Measurements from ENCODE around the gene BGLAP. TPM values are rescaled to one million over a fixed set of nuclear protein-coding genes. Genes with fewer than 3 reads are reported as not detected.

BGLAP gene
- total RNA-seq, 1 donor from 2014 or later, result 5.8 TPM

DNA sequence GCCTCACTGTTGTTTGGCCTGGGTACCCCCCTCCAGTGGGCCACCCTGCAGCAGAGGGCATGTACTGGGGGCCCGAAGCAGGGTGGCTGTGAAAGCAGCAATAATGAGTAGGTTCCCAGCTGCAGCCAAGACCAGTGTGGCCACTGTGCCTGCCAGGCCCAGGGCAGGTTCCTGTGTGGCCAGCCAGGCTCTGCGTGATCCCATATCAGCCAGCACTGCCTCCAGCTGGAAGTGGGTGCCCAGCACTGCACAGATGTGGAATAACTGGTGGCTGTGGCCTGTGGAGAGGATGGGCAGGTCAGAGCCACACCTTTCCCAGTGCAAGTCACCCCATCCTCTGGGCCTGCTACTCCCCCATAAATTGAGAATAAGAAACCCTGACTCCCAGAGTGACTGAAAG, 2.1 kb downstream of the BGLAP start:
- H3K27me3 Mint-ChIP-seq, result no peaks in the 10 kb centered on the region
- no peaks in the 10 kb centered on the region for H3K9me3 Mint-ChIP-seq (ENCODE audit: low read depth)
- H3K4me1 Mint-ChIP-seq (ENCODE audit: low read depth), result peaks cover 4% of the 10 kb centered on the region
- no peak for DNase-seq (ENCODE audit: low spot score, unreplicated experiment)
- no peak for TF ChIP-seq CTCF (IDR thresholded peaks at IDR 0.05; ENCODE audit: unreplicated experiment)
- no peak overlapping the region for H3K4me3 Mint-ChIP-seq (ENCODE audit: low read depth)
- no peak overlapping the region for H3K27ac Mint-ChIP-seq
- peaks cover 6% of the 10 kb centered on the region for H3K36me3 Mint-ChIP-seq (ENCODE audit: insufficient read depth)

DNA sequence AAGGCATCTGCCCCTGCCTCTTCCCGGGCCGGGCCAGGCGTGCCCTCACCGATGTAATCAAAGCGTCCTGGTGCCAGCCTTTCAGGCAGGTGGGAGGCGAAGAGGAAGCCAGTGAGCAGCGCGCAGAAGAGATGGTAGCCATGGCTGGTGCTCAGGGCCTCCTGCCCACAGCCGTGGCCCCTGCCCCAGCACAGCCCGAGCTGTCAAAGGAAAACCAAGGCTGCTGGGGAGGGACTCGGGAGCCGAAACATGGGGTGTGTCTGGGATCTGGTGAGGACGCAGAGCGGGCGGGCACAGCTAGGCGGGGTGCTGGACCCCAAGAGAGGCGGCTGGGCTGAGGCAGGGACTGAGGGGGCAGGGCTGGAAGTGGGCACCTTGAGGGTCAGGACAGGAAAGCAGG, 2.7 kb downstream of the BGLAP start:
- DNase-seq (ENCODE audit: low spot score, unreplicated experiment), result no peak
- Mint-ChIP-seq H3K36me3 (ENCODE audit: insufficient read depth) (peaks cover 7% of the 10 kb centered on the region), H3K9me3 (ENCODE audit: low read depth) (no peaks in the 10 kb centered on the region), H3K27me3 (no peaks in the 10 kb centered on the region), H3K27ac (peak overlapping the region; percentile 49), H3K4me1 (ENCODE audit: low read depth) (peaks cover 4% of the 10 kb centered on the region), H3K4me3 (ENCODE audit: low read depth) (no peak overlapping the region)
- no peak for TF ChIP-seq CTCF (IDR thresholded peaks at IDR 0.05; ENCODE audit: unreplicated experiment)

DNA sequence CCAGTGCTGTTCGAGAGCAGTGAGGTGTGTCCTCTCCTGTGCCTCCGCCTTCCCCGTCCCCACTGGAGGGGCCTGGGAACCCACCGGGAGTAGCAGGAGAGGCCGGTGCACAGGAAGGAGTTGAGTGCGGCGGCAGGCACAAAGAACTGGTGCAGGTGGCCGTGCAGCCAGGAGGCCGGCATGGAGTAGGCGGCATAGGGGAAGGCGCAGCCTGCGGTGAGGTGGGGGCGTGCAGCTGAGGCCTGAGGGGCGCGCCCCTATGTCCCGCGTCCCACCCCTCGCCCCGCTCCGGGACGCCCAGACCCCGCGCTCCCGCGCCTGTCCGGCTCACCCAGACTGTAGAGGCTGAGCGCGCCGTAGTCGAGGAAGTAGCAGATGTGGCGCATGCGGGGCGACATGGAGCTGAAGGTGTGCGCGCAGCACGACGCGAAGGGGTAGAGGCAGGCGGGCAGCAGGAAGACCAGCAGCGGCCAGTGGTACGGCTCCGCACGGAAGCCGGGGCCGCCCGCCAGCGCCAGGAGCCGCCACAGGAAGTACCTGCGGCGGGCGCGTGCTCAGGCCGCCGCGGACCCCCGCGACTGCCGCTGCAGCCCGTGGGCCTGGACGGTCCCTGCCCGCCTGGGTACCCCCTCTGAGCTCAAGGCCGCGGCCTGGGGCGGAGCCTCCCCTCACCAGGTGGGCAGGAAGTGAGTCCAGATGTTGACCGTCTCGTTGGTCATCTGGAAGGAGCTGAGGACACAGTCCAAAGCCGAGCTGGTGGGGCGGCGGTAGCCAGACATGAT, 3.7 kb downstream of the BGLAP start:
- H3K4me3 Mint-ChIP-seq (ENCODE audit: low read depth), result peak overlapping the region; percentile 31
- H3K36me3 Mint-ChIP-seq (ENCODE audit: insufficient read depth), result peaks cover 7% of the 10 kb centered on the region
- H3K27ac Mint-ChIP-seq, result peak overlapping the region; percentile 88
- H3K27me3 Mint-ChIP-seq, result no peaks in the 10 kb centered on the region
- DNase-seq (ENCODE audit: low spot score, unreplicated experiment), result no peak
- peaks cover 4% of the 10 kb centered on the region for H3K4me1 Mint-ChIP-seq (ENCODE audit: low read depth)
- TF ChIP-seq CTCF (IDR thresholded peaks at IDR 0.05; ENCODE audit: unreplicated experiment), result no peak
- no peaks in the 10 kb centered on the region for H3K9me3 Mint-ChIP-seq (ENCODE audit: low read depth)

- DNase-seq (ENCODE audit: low spot score, unreplicated experiment), result no peak
- H3K36me3 Mint-ChIP-seq (ENCODE audit: insufficient read depth), result peaks cover 4% of the 10 kb centered on the region
- no peak for TF ChIP-seq CTCF (IDR thresholded peaks at IDR 0.05; ENCODE audit: unreplicated experiment)
- no peaks in the 10 kb centered on the region for H3K27me3 Mint-ChIP-seq
- peak overlapping the region; percentile 26 for H3K4me3 Mint-ChIP-seq (ENCODE audit: low read depth)
- H3K9me3 Mint-ChIP-seq (ENCODE audit: low read depth), result no peaks in the 10 kb centered on the region
- H3K27ac Mint-ChIP-seq, result peak overlapping the region; percentile 88
- peaks cover 4% of the 10 kb centered on the region for H3K4me1 Mint-ChIP-seq (ENCODE audit: low read depth)
Measured at GRCh38 chr1:156246241-156246780, 4.3 kb downstream of the BGLAP start.

- H3K4me3 Mint-ChIP-seq (ENCODE audit: low read depth), result no peak overlapping the region
- no peaks in the 10 kb centered on the region for H3K27me3 Mint-ChIP-seq
- no peak overlapping the region for H3K27ac Mint-ChIP-seq
- TF ChIP-seq CTCF (IDR thresholded peaks at IDR 0.05; ENCODE audit: unreplicated experiment), result no peak
- no peak for DNase-seq (ENCODE audit: low spot score, unreplicated experiment)
- H3K36me3 Mint-ChIP-seq (ENCODE audit: insufficient read depth), result peaks cover 4% of the 10 kb centered on the region
- peaks cover 4% of the 10 kb centered on the region for H3K4me1 Mint-ChIP-seq (ENCODE audit: low read depth)
- no peaks in the 10 kb centered on the region for H3K9me3 Mint-ChIP-seq (ENCODE audit: low read depth)
Measured at GRCh38 chr1:156246781-156247459, 4.9 kb downstream of the BGLAP start.
